Hepatocyte (in vitro differentiated cells): ENCODE measurements around the gene PRR35.

Experiments
- CTCF ChIP-seq: fragments of 200-600 bp; sonication (generic); IDR thresholded peaks from 2 replicates; pipeline ENCODE4 v1.5.1; 2016; ENCODE audit warnings: antibody characterized with exemption, mild to moderate bottlenecking; ENCODE audit not compliant: poor library complexity
- EZH2 ChIP-seq: fragments of 200-600 bp; sonication (generic); IDR thresholded peaks from 2 replicates; pipeline ENCODE4 v1.6.1; 2016; ENCODE audit warnings: antibody characterized with exemption, mild to moderate bottlenecking, borderline replicate concordance

GRCh38 chr16:568401-569258 is 8.4 kb downstream of the PRR35 start:
- no peak for TF ChIP-seq EZH2
- no peak for TF ChIP-seq CTCF
